NCI-H510A (cell line): ENCODE data around the gene MSL1.

Experiments
- DNase-seq: peaks from one replicate; lab custom pipeline; 2025; lab: John Stamatoyannopoulos, UW

Gene MSL1

GRCh38 chr17:40121181-40122135 lies at the start of gene MSL1:
Gene MSL1 (plus strand): TSS chr17:40121971. CDS start chr17:40122613, 642 bp downstream.
- DNase-seq: peak; percentile 61

- peak; percentile 72 for DNase-seq
Measured at GRCh38 chr17:40072040-40072734, 49.6 kb upstream of the MSL1 start.

GRCh38 chr17:40072735-40073346 lies 48.9 kb upstream of the MSL1 start:
- DNase-seq: no peak

- DNase-seq: no peak
Measured at GRCh38 chr17:40073454-40074174, 48.2 kb upstream of the MSL1 start.

- no peak for DNase-seq
Measured at GRCh38 chr17:40074175-40074512, 47.6 kb upstream of the MSL1 start.

- no peak for DNase-seq
Measured at GRCh38 chr17:40074871-40075200, 46.9 kb upstream of the MSL1 start.

GRCh38 chr17:40075201-40075941 lies 46.4 kb upstream of the MSL1 start:
- no peak for DNase-seq

- DNase-seq: no peak
Measured at GRCh38 chr17:40075942-40076498, 45.8 kb upstream of the MSL1 start.

GRCh38 chr17:40076591-40076990 lies 45.2 kb upstream of the MSL1 start:
- DNase-seq: no peak

- no peak for DNase-seq
Measured at GRCh38 chr17:40079545-40079944, 42.2 kb upstream of the MSL1 start.

- no peak for DNase-seq
Measured at GRCh38 chr17:40084477-40084876, 37.3 kb upstream of the MSL1 start.

GRCh38 chr17:40086150-40087044 lies 35.4 kb upstream of the MSL1 start:
- DNase-seq: no peak

- no peak for DNase-seq
Measured at GRCh38 chr17:40087049-40087794, 34.5 kb upstream of the MSL1 start.

GRCh38 chr17:40087903-40088718 lies 33.7 kb upstream of the MSL1 start:
- DNase-seq: no peak

GRCh38 chr17:40089077-40089895 lies 32.5 kb upstream of the MSL1 start:
- DNase-seq: no peak

- DNase-seq: no peak
Measured at GRCh38 chr17:40090237-40091119, 31.3 kb upstream of the MSL1 start.
